NCI-H2196 (cell line): ENCODE data around the gene SETBP1.

Source experiments
- DNase-seq: peaks from one replicate; lab custom pipeline; 2025; ENCODE audit not compliant: unreplicated experiment; lab: John Stamatoyannopoulos, UW

The SETBP1 gene

GRCh38 chr18:44859263-44859662 is 178.6 kb downstream of the SETBP1 start:
- DNase-seq = no peak

- no peak for DNase-seq
Measured at GRCh38 chr18:44859751-44860439, 179.2 kb downstream of the SETBP1 start.

GRCh38 chr18:44862112-44862511 is 181.4 kb downstream of the SETBP1 start:
- no peak for DNase-seq

GRCh38 chr18:44866103-44866502 is 185.4 kb downstream of the SETBP1 start:
- no peak for DNase-seq

GRCh38 chr18:44869533-44869932 is 188.8 kb downstream of the SETBP1 start:
- no peak for DNase-seq

GRCh38 chr18:44870631-44871502 is 190.2 kb downstream of the SETBP1 start:
- DNase-seq = no peak

GRCh38 chr18:44871771-44872170 is 191.1 kb downstream of the SETBP1 start:
- DNase-seq = no peak

- DNase-seq = no peak
Measured at GRCh38 chr18:44876024-44876423, 195.3 kb downstream of the SETBP1 start.

GRCh38 chr18:44876755-44877154 is 196.1 kb downstream of the SETBP1 start:
- no peak for DNase-seq

- no peak for DNase-seq
Measured at GRCh38 chr18:44878335-44878734, 197.6 kb downstream of the SETBP1 start.

- DNase-seq = no peak
Measured at GRCh38 chr18:44880170-44880569, 199.5 kb downstream of the SETBP1 start.

- DNase-seq = no peak
Measured at GRCh38 chr18:44881461-44882162, 200.9 kb downstream of the SETBP1 start.

GRCh38 chr18:44882163-44882868 is 201.6 kb downstream of the SETBP1 start:
- DNase-seq = no peak

GRCh38 chr18:44883671-44884070 is 203.0 kb downstream of the SETBP1 start:
- no peak for DNase-seq

- DNase-seq = no peak
Measured at GRCh38 chr18:44884431-44884830, 203.7 kb downstream of the SETBP1 start.

GRCh38 chr18:44885507-44885906 is 204.8 kb downstream of the SETBP1 start:
- DNase-seq = no peak

- DNase-seq = peak; percentile 23
Measured at GRCh38 chr18:44887227-44887631, 206.5 kb downstream of the SETBP1 start.

GRCh38 chr18:44889111-44889510 is 208.4 kb downstream of the SETBP1 start:
- DNase-seq = no peak

GRCh38 chr18:44893045-44893706 is 212.5 kb downstream of the SETBP1 start:
- DNase-seq = no peak

GRCh38 chr18:44893966-44894365 is 213.3 kb downstream of the SETBP1 start:
- DNase-seq = no peak
